DMS53 treated with DMSO at 0.1 percent for 48 hours (cell line): ENCODE results near the gene PHLDA1.

ENCODE experiments used
- DNase-seq: peaks from one replicate; lab custom pipeline; 2025; ENCODE audit not compliant: unreplicated experiment; lab: John Stamatoyannopoulos, UW

PHLDA1 gene

DNA sequence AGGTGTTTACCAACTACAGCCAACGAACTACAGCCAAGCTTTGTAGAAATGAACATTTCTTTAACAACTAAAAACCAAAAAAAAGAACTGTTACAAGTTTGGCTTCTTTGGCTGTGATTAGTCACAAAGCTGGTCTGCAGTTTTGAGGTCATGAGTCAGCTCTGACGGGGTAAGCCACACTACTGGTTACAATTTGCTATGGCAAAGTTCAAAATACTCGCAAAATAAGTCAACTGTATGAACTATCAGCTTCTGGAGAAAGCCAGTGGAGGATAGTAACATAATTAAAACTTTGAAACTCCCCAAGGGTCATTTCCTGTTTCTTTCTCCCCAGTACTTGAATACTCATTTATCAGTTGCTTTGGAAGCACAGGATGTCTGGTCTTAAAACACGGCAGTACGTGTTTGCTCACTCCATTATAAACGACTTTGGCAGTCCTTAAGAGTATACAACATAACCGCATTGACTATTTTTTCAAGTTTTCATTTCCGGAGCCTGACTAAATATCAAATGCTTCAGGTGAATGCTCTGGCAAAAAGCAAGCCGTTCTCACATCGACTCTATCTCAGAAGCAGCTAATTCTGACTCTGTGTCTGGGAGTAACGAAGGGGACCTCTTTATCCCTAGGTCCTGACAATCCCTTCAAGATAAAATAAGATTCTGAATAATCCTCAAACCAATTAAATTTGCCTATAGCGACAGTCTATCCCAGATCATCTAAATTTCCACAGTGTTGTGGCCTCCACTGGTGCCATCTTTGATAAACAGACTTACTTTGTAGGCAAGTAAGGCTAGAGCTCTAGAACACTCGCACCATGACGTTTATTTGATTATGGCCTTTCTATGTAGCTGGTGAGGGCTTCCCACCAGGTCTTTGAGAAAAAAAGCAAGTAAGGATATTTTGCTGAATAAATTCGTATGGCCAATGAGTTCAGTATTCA lies 10.6 kb downstream of the PHLDA1 start:
- DNase-seq, result peak; percentile 51

DNA sequence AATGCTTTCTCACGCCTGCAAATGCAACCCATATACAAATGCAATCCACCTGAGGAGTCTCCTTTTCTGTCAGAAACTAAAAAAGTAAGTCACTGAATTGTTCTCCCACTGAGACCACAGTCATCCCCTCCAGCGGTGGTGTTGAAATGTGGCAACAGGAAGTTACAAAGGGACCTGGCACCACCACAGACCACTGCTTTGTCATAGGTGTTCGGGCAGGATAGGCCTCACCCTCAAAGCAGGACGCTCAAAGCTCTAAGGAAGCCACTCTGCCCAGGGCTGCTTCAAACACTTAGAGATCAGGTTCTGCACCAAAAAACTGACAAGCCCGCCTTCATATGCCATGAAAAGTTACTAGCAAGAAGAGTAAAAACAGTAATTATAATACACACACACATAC lies 11.3 kb downstream of the PHLDA1 start:
- DNase-seq, result no peak

DNA sequence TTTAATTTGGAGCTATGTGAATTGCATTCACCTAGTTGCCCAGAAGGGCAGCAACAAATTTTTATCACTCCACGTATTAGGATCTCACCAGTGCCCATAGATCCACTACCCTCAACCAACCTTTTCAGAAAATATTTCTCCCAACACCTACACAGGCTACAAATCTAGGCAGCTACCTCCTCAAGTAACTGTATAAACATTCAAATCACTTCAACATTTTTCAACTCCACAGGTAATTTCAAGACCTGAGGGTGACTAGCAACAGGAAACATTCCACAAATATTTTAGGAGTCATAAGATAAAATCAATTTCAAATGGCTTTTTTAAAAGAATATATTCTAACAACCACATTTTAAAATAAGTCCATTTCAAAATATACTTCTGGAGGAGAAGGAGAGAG lies 12.9 kb downstream of the PHLDA1 start:
- DNase-seq, result no peak

DNA sequence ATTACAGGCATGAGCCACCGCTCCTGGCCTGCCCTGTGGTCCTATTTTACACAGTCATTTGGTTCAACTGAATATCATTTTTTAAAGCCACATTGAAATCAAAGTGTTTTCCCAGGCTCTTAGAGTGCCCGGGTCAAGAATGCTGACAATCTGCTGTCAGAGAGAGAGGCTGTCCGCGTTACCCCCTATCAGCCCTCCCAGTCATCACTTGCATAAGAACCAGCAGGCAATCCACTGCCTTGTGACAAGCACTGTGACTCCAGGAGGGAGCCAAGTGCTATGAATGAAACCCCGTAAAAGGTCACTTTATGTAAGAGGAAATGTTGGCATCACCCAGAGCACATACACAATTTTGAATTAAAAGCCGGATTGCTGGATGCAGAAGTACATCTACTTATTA lies 13.5 kb downstream of the PHLDA1 start:
- DNase-seq, result no peak

DNA sequence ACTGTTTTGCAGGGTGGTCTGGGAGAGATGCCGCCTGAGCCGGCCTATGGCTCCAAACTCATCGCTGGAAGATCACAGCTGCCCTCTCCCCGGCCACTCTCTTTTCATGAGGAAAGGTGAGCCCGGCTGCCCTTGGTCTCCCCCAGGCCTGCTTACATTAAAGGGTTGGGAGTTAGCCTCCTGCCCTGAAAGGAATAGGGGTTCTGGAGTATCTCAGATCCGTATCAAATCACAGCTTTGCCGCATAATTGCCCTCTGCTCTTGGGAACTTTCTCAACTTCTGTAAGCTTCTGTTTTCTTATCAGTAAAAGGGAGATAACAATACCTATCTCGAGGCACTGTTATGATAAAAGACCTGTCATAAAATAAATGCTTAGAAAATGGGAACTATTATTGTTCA lies 17.6 kb downstream of the PHLDA1 start:
- DNase-seq, result no peak

DNA sequence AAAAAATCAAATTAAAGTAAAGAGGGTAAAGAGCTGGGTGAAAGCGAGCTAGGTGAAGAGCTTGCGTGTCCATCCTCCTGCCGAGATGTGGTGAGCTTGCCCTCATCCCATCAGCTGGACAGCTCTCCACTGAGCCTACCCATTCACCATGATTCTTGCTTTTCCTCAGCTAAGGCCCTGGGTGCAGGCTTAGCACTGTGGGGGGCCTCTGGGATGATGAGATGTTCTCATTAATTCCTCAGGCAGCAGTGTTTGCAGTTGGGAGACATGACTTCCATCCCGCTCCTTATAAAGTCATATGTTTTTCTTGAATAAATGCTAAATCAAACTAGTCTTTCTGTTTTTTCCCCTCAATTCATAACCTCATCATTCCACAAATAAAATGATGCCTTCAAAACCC lies 18.0 kb downstream of the PHLDA1 start:
- DNase-seq, result no peak

DNA sequence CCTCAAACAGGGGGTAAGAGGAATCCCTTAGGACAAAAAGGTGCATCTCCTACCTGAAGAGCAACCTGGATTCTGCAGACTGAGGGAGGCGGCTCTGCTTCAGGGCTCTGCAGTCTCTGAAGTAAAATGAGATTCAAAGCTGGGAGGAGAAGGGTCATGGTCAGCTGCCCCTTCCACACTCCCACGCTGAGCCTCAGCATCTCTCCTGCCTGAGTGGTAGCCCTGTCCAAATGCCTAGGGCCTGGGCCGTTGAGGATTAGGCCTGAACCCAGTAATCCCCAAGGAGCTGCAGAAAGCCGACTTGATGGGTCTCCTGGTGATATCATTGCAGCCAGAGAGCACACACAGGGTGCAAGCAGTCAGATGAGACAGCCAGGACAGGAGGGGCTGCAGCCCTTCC lies 18.9 kb downstream of the PHLDA1 start:
- no peak for DNase-seq

DNA sequence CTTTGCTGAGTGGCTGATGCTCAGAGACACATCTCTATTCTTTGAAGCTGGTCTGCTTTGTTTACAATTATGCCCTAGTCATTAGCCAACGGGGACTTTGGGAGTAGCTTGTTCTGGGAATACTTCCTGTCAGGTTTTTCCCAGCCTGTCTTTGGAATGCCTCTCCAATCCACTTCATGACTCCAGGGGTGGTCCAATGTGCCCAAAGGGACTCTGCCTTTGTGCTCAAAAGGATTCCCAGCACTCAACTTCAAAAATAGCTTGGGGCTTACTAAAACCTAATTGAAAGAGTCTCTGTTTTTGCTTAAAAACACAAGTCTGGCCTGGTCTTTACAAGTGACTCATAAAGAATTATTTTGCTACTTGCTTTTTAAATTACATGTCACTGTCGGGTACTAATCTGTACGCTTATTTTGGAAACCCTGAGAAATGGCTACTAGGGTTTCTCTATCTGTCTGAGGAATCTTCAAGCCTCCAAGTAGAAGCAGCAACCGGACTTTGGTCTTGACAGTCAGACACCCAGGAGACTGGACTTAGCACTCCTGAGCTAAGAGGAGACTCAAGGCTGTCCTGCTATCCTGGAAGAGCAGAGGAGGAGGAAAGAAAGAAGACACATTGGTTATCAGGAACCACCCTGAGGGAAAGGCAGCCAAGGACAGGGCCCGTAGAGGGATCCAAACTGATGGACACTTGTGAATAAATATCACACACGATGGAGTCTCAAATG lies 20.7 kb downstream of the PHLDA1 start:
- DNase-seq, result no peak

DNA sequence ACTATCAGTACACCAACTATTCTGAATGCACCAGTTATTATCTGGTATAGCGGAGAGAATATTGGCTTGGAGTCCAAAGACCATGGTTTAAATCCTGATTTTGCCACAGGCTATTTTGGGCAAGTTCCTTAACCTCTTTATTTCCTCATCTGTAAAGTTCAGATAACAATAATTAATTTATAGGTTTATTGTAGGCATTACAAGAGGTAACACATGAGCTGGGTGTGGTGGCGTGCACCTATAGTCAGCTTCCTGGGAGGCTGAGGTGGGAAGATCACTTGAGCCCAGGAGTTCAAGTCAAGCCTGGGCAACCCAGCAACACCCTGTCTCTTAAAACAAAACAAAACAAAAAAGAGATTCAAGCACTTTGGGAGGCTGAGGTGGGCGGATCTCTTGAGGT lies 23.1 kb downstream of the PHLDA1 start:
- no peak for DNase-seq

DNA sequence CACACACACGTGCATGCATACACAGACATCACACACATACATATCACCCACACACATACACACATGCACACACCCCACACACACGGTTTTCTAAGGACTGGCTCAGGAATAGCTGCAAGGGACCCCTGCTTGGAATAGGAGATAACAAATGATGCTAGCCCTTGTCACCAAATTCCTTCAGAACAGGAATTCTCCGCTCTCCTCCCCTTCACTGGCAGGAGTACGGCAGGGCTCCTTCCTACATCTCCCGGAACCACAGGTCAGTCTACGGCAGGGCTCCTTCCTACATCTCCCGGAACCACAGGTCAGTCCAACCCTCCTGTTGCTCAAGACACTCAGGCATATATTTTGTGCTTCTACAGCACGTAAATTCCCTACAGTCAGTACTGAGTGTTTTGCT lies 23.9 kb downstream of the PHLDA1 start:
- no peak for DNase-seq

DNA sequence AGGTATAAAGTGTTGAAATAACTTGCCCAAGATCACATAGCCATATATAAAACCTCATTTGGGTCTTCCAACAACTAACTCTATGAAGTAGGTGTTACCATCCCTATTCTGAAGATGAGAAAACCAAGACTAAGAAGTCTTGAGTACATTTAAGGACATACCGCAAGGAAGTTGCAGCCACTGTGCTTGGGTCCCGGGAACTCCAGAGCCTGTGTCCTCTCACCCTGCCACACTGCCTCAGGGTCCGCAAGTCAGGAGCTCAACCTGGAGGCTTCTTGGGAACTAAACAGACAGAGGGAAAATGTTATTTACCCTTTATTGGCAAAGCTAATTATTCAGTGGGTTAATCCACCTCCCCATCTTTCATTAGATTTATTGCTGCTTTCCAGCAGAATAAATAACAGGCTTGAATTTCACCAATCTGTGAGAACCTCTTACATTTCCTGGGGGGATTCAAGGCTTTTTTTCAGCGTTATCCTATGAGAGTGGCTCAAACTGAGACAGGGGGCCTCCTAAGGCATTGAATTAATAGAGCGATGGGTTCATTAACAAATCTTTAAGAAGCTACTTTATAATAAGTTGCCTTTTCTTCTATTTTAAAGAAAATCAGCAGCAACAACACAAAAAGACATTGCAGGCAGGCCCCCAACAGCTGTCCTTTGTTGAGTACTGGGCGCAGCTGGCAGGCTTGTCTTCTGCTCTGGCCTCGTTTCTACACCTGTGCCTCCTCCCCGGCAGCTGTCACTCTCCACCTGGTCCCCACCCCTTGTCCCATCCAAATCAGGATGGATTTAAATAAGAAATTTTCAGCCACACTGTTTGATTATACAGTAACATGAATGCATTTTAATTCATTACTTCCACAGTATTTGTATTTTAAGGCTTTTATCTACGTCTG lies 25.3 kb downstream of the PHLDA1 start:
- no peak for DNase-seq

DNA sequence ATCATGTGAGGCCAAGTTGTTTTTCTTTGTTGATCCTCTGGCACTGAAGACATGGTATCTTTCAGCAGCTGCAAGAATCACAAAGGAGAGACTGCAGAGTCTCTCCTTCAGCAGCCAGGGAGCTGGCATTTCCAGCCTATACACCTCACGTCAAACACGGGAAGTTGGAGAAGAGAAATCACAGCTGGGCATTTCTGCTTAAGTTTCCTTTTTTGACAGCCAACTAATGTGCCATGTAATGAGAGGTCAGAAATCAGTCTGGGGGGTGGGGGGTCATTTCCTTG lies 28.3 kb downstream of the PHLDA1 start:
- DNase-seq, result no peak

DNA sequence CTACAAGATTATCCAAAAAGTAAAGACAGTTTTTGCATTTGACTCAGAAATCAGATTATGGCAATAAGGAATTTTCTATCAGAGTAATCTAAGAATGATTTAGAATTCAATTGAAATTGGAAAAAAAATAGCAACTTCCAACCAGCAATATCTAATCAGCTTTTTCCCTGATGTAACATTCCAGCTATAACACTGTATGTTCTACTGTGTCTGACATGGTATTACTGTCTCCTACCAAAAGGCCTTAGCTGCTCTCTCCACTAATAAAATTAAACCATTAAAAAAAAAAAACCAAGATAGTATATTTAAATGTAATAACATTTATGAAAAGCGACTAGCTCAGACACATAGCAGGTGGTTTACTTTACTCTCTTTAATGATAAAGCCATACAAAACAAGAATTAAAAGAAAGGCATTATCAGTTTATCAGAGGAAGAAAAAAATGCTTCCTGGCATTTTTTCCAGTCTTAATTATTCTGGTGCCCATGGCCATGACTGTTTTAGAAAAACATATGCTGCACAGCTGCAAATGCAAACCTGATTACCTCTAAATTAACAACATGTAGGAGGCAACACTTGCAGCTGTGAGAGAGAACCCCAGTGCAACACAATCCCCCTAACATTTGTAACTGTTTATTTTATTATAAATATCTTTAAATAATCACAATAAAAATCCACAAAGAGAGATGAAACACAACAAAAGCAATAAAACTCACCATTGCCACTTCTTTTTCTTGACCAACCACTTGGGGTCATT lies 28.8 kb downstream of the PHLDA1 start:
- DNase-seq, result no peak

DNA sequence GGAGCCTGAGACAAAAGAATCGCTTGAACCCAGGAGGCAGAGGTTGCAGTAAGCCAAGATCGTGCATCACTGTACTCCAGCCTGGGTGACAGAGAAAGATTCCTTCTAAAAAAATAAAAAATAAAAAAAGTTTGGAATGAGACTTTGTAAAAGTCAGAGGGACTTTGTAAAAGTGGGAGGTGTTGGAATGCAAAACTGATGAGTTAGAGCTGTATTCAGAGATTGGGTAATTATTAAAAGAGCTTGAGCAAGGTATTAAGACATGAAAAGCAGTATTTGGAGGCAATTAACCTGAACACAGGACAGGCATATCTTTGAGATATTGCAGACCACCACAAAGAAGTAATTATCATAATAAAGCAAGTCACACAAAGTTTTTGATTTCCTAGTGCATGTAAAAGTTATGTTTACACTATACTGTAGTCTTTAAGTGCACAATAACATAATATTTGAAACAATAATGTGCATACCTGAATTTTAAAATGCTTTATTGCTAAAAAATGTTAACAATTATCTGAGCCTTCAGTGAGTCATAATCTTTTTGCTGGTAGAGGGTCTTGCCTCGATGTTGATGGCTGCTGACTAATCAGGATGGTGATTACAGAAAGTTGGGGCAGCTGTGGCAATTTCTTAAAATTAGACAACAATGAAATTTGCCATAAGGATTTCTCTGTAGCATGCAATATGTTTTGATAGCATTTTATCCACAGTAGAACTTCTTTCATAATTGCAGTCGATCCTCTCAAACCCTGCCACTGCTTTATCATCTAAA lies 33.1 kb downstream of the PHLDA1 start:
- no peak for DNase-seq

DNA sequence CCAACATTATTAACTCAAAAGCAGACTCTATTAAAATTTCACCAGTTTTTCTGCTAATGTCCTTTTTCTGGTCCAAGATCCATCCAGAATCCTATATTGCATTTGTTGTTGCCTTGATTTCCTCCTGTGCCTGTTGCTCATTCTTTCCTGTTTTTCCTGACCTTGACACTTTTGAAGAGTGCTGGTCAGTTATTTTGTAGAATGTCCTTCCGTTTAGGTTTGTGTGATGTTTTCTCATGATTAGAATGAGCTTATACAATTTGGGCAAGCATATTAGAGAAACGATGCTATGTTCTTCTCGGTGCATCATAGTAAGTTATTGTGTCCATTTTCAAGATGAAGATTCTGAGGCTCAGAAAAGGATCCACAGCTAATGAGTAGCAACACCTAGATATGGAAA lies 33.9 kb downstream of the PHLDA1 start:
- DNase-seq, result no peak

DNA sequence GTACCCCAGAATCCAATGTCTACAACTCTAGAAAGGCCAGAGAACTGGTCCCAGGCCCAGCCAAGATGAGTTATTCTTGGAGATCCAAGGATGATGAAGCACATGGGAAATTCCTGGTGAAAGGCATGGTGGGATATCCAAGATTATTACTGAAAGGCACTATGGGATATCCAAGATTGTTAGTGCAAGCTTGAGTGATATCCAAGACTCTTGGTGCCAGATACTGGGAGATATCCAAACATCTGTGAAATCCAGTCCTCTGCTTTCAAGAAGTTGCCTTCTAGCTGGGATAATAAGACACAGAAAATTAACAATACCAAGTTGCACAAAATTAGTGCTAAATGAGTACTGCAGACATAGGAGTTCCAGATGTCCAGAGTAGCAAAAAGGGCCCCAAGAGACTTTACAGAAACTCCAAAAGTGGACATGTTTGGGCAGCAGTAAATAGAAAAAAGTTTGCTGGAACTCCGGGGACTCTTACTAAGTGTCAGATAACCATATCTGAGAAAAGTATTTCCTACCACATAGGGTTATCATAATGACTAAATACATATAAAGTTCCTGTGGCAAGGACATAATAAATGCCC lies 34.6 kb downstream of the PHLDA1 start:
- no peak for DNase-seq

DNA sequence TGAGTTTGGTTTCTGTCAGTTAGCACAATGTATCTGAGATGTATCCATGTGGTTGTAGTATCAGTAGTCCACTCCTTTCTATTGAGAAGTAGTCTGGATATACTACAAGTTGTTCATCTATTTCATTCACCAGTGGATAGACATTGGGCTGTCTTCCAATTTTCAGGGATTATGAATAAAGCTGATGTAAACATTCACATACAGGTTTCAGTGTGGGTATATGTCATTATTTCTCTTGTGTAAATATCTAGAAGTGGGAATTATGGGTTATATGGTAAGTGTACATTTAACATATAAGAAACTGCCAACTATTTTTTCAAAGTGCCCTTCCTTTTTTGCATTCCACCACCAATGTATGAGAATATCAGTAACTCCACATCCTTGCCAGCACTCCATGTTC lies 35.9 kb downstream of the PHLDA1 start:
- DNase-seq, result no peak

DNA sequence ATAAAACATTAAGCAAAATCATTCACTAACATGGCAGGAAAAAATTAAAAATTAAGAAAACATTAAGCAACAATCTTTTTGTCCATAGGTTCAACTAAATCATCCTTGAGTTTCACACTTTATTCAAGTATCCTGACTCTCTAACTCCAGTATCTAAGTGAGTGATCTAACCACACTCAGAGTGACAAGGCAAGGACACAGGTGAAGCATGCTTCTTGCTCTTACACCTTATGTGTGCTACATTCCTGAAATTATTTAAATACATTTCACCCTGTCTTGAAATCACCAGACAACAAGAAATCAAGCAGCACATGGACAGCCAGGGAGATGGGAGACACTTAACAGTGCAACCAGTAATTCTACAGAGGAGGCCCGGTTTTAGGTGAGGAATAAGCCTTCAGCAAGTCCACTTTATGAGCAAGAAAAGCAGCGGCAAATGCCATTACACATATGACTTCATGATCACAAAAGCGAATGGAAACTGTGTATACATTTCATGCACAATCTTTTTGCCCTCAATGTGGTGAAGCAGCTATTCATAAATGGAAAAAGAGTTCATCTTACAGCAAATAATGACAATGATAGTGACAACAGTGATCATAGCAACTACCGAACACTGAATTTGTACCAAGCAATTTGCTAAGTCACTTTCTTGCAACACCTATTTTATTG lies 37.4 kb downstream of the PHLDA1 start:
- no peak for DNase-seq

DNA sequence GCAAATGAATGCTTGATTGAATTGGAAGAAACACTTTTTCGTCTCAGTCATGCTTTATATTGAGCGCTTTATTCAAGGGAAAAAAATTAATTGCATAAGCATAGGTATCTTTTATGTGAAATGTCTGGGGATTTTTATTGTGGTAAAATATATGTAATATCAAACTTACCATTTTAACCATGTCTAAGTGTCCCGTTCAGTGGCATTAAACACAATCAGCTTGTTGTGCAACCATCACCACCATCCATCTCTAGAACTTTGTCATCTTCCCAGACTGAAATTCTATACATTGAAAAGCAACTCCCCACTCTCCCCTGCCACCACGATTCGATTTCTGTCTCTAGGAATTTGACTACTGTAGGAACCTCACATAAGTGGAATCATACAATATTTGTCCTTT lies 39.8 kb downstream of the PHLDA1 start:
- DNase-seq, result no peak
